HepG2 (cell line): ENCODE measurements around the gene NDUFB3. TPM values are rescaled to one million over a fixed set of nuclear protein-coding genes. Genes with fewer than 3 reads are reported as not detected.

Experiments used
- ATAC-seq: fragments of 200-7000 bp; cut with Tn5 transposase; 3 replicates; pipeline ENCODE4 v1.9.1; 2020; ENCODE audit warnings: mild to moderate bottlenecking, moderate library complexity
- BruUV-seq: library from RNA; stranded (reverse); fragments of 400-500 nt; replicated peaks from 2 replicates; lab custom pipeline; 2021; lab: Mats Ljungman, UMichigan
- CTCF ChIA-PET: fragments of 300-600 bp; formaldehyde crosslinking; extraction: SDS; loops from one replicate; lab custom pipeline; 2021; ENCODE audit warnings: low total read pairs, inconsistent platforms, low intra/inter-chr PET ratio; lab: Yijun Ruan, JAX
- POLR2A ChIA-PET: fragments of 350-600 bp; sonication (Branson Sonifier 250); formaldehyde crosslinking; loops from one replicate; lab custom pipeline; 2020; ENCODE audit warnings: antibody characterized with exemption, inconsistent platforms; lab: Yijun Ruan, JAX
- DNase-seq: peaks from one replicate; pipeline ENCODE4 v3.0.0-alpha.2; 2015; ENCODE audit warnings: low spot score
- FAIRE-seq: peaks from 3 replicates; lab custom pipeline; 2011; peaks lifted over from hg19 to GRCh38; lab: Jason Lieb, UNC
- H2AFZ ChIP-seq: one replicate; pipeline ENCODE4 v1.6.1; 2011; ENCODE audit warnings: low read length, inconsistent platforms
- H3K27ac ChIP-seq: fragments of 300-600 bp; 3 replicates; pipeline ENCODE4 v1.8.0; 2011; ENCODE audit warnings: mixed run types, mild to moderate bottlenecking, mixed read lengths, low read length, inconsistent platforms; ENCODE audit not compliant: insufficient read depth; ENCODE audit errors: extremely low read length
- H3K27me3 ChIP-seq, 2 experiments: fragments of 200-600 bp in 1 of 2; 2 replicates in 1 of 2; 3 replicates in 1 of 2; pipeline versions ENCODE4 v1.6.0 to v1.8.0; 2011; ENCODE audit warnings: low read length in 2 of 2, mild to moderate bottlenecking in 2 of 2, moderate library complexity in 2 of 2, inconsistent platforms in 1 of 2; ENCODE audit not compliant: insufficient read depth in 2 of 2, control insufficient read depth in 1 of 2
- H3K36me3 ChIP-seq, 2 experiments: fragments of 200-600 bp in 1 of 2; replicated peaks in 1 of 2; 2 replicates in 1 of 2; 3 replicates in 1 of 2; pipeline versions ENCODE4 v1.5.1 to v1.8.0; 2011; ENCODE audit warnings: low read length in 2 of 2, inconsistent platforms in 1 of 2; ENCODE audit not compliant: insufficient read depth in 2 of 2, control insufficient read depth in 1 of 2
- H3K4me1 ChIP-seq: 2 replicates; pipeline ENCODE4 v1.5.1; 2012; ENCODE audit warnings: low read length, inconsistent platforms; ENCODE audit not compliant: insufficient read depth
- H3K4me2 ChIP-seq: 2 replicates; pipeline ENCODE4 v1.6.0; 2011; ENCODE audit warnings: low read depth, low read length, inconsistent platforms
- H3K4me3 ChIP-seq, 3 experiments: fragments of 200-600 bp in 1 of 3; sonication (generic), shearing (Covaris generic) in 1 of 3; replicated peaks in 1 of 3; 2 replicates each; pipeline ENCODE4 v1.5.1; 2011 to 2016; ENCODE audit warnings: low read length in 3 of 3, inconsistent platforms in 2 of 3, low read depth in 2 of 3, mild to moderate bottlenecking in 2 of 3, control low read depth in 1 of 3, mixed read lengths in 1 of 3; ENCODE audit not compliant: insufficient read depth in 1 of 3
- H3K79me2 ChIP-seq: one replicate; pipeline ENCODE4 v1.6.1; 2011; ENCODE audit warnings: low read length, inconsistent platforms; ENCODE audit not compliant: insufficient read depth
- H3K9ac ChIP-seq: 2 replicates; pipeline ENCODE4 v1.6.0; 2011; ENCODE audit warnings: mild to moderate bottlenecking, low read depth, low read length, inconsistent platforms; ENCODE audit not compliant: insufficient read depth
- H3K9me3 ChIP-seq: 2 replicates; pipeline ENCODE4 v1.5.1; 2012; ENCODE audit warnings: mild to moderate bottlenecking, low read length
- H4K20me1 ChIP-seq: 2 replicates; pipeline ENCODE4 v1.6.0; 2011; ENCODE audit warnings: inconsistent platforms, mild to moderate bottlenecking, low read length, moderate library complexity; ENCODE audit not compliant: insufficient read depth
- ADNP ChIP-seq: sonication (generic); formaldehyde crosslinking; IDR thresholded peaks from 2 replicates; pipeline ENCODE4 v1.4.0; 2020; ENCODE audit warnings: missing genetic modification reagents
- BCL6 ChIP-seq: IDR thresholded peaks from 2 replicates; pipeline ENCODE4 v1.6.1; 2016; ENCODE audit warnings: missing genetic modification reagents, missing compliant biosample characterization
- FOXA3 ChIP-seq: IDR thresholded peaks from 2 replicates; pipeline ENCODE4 v1.6.1; 2016; ENCODE audit warnings: missing genetic modification reagents, missing compliant biosample characterization
- FOXP4 ChIP-seq: sonication (generic); formaldehyde crosslinking; IDR thresholded peaks from 2 replicates; pipeline ENCODE4 v1.4.0; 2020; ENCODE audit warnings: missing genetic modification reagents
- HNF4A ChIP-seq: sonication (generic); formaldehyde crosslinking; IDR thresholded peaks from 2 replicates; pipeline ENCODE4 v1.4.0; 2020; ENCODE audit warnings: missing genetic modification reagents
- MEF2D ChIP-seq: sonication (generic); formaldehyde crosslinking; IDR thresholded peaks from 2 replicates; pipeline ENCODE4 v1.5.1; 2020; ENCODE audit warnings: mild to moderate bottlenecking, missing genetic modification reagents
- NR2F6 ChIP-seq, 2 experiments: IDR thresholded peaks; 2 replicates each; pipeline ENCODE4 v1.6.1; 2016; ENCODE audit warnings: antibody characterized with exemption in 1 of 2, mild to moderate bottlenecking in 1 of 2
- SALL1 ChIP-seq: sonication (generic); formaldehyde crosslinking; IDR thresholded peaks from 2 replicates; pipeline ENCODE4 v1.8.0; 2022; ENCODE audit warnings: mild to moderate bottlenecking, missing genetic modification reagents
- SAP130 ChIP-seq: IDR thresholded peaks from 2 replicates; pipeline ENCODE4 v1.6.1; 2016; ENCODE audit warnings: low read depth
- SIX4 ChIP-seq: sonication (generic); formaldehyde crosslinking; IDR thresholded peaks from 2 replicates; pipeline ENCODE4 v1.4.0; 2020; ENCODE audit warnings: missing genetic modification reagents
- TBX2 ChIP-seq: sonication (generic); formaldehyde crosslinking; IDR thresholded peaks from 2 replicates; pipeline ENCODE4 v1.5.0; 2020; ENCODE audit warnings: missing genetic modification reagents, mild to moderate bottlenecking, borderline replicate concordance
- U2AF1 ChIP-seq: fragments of 200-400 bp; formaldehyde crosslinking; optimal IDR thresholded peaks from 2 replicates; pipeline ENCODE3; 2017; ENCODE audit warnings: mild to moderate bottlenecking, low read depth, low read length
- ZMYM4 ChIP-seq: sonication (generic); formaldehyde crosslinking; IDR thresholded peaks from 2 replicates; pipeline ENCODE4 v1.8.1; 2023; ENCODE audit warnings: mild to moderate bottlenecking, missing genetic modification reagents
- ZNF121 ChIP-seq: sonication (generic); formaldehyde crosslinking; IDR thresholded peaks from 2 replicates; pipeline ENCODE4 v1.5.0; 2020; ENCODE audit warnings: mild to moderate bottlenecking, missing genetic modification reagents
- ZNF124 ChIP-seq: sonication (generic); formaldehyde crosslinking; IDR thresholded peaks from 2 replicates; pipeline ENCODE4 v1.4.0; 2020; ENCODE audit warnings: missing genetic modification reagents
- ZNF331 ChIP-seq: sonication (generic); formaldehyde crosslinking; IDR thresholded peaks from 2 replicates; pipeline ENCODE4 v1.4.0; 2020; ENCODE audit warnings: missing genetic modification reagents
- ZNF362 ChIP-seq: sonication (generic); formaldehyde crosslinking; IDR thresholded peaks from 2 replicates; pipeline ENCODE4 v1.4.0; 2020; ENCODE audit warnings: missing genetic modification reagents, mild to moderate bottlenecking, borderline replicate concordance
- ZNF383 ChIP-seq: sonication (generic); formaldehyde crosslinking; IDR thresholded peaks from 2 replicates; pipeline ENCODE4 v1.4.0; 2020; ENCODE audit warnings: missing genetic modification reagents, mild to moderate bottlenecking, borderline replicate concordance
- ZNF503 ChIP-seq: sonication (generic); formaldehyde crosslinking; IDR thresholded peaks from 2 replicates; pipeline ENCODE4 v1.4.0; 2020; ENCODE audit warnings: missing genetic modification reagents
- ZNF607 ChIP-seq: sonication (generic); formaldehyde crosslinking; IDR thresholded peaks from 2 replicates; pipeline ENCODE4 v1.5.1; 2020; ENCODE audit warnings: missing genetic modification reagents, mild to moderate bottlenecking, borderline replicate concordance
- ZNF782 ChIP-seq: sonication (generic); formaldehyde crosslinking; IDR thresholded peaks from 2 replicates; pipeline ENCODE4 v1.4.0; 2020; ENCODE audit warnings: missing genetic modification reagents, mild to moderate bottlenecking, borderline replicate concordance
- WGBS: methylation state at CpG from one replicate; pipeline ENCODE4 v1.1.6; 2017; ENCODE audit warnings: low lambda C conversion rate; 5-methylcytosine and 5-hydroxymethylcytosine counted together
- in situ Hi-C: cut with HindIII; loops from 2 replicates; pipeline ENCODE4 v1.10.0; 2017; ENCODE audit warnings: low pct_unique_long_range_greater_than_20kb; ENCODE audit not compliant: extremely low pct_ligation_motif_present
- intact Hi-C: fragments of 100-400 bp; cut with micrococcal nuclease; formaldehyde crosslinking; loops from one replicate; pipeline ENCODE4 v1.10.0; 2022; ENCODE audit not compliant: unreplicated experiment
- polyA plus RNA-seq, 8 experiments: library from polyadenylated mRNA; depleted of rRNA in 3 of 8; stranded (reverse) in 7 of 8; unstranded in 1 of 8; fragments of >200 nt; fragmentation: Illumina TruSeq in 4 of 8; extraction: Trizol in 4 of 8; gene quantifications; 2 replicates each; pipeline versions ENCODE4 v1.2.1 to v1.2.3, GENCODE V29; 2011 to 2016; ENCODE audit warnings: low read depth in 4 of 8, missing spikeins in 1 of 8, mixed read lengths in 1 of 8; ENCODE audit not compliant: insufficient read depth in 1 of 8
- total RNA-seq, 5 experiments: library from RNA; depleted of rRNA; stranded (reverse); fragments of >200 nt; fragmentation: Illumina TruSeq; extraction: Trizol; gene quantifications; 2 replicates each; pipeline ENCODE4 v1.2.3, GENCODE V29; 2016; ENCODE audit warnings: low read depth in 1 of 5

The NDUFB3 gene
- total and polyA plus RNA-seq, 2 of the 13 experiments (the other 11 are each of a cell fraction or from before 2014, with no cell fraction given) = 50.7 to 159 TPM

GRCh38 chr2:201114350-201114749 is 42.5 kb downstream of the NDUFB3 start:
- ChIA-PET CTCF (no interaction called here), POLR2A (interaction anchor here (1.2 to 5.8 kb wide), 3 partner anchors 35 to 250 kb away, joined by 5 to 75 read pairs (median 12); partner anchors contain the start of genes CLK1 and ORC2)
- intact Hi-C loops (no loop called here), in situ Hi-C loops (no loop called here)
- peak overlapping the region; percentile 94 for H3K9ac ChIP-seq
- H3K4me1 ChIP-seq = peaks cover 53% of the 10 kb centered on the region
- FAIRE-seq = peak; percentile 32
- no peak for DNase-seq
- H3K4me3 ChIP-seq = peak overlapping the region; percentile 34 to 90 (median 35); a peak in 4 of 6 replicates
- H3K27ac ChIP-seq = peak overlapping the region; percentile 91
- ATAC-seq = no peak
- peaks cover 25% of the 10 kb centered on the region for H3K79me2 ChIP-seq
- H3K36me3 ChIP-seq = no peaks in the 10 kb centered on the region
- H4K20me1 ChIP-seq = peaks cover 5% of the 10 kb centered on the region
- H2AFZ ChIP-seq = no peak overlapping the region
- 49% methylated on average over 4 of the region's 4 CpGs for WGBS
- BruUV-seq = no TSS peak
- H3K4me2 ChIP-seq = peak overlapping the region; percentile 97
- H3K9me3 ChIP-seq = no peaks in the 10 kb centered on the region
- no peaks in the 10 kb centered on the region; a peak in 2 of 5 replicates for H3K27me3 ChIP-seq
- TF ChIP-seq ZNF383 (no peak), ZNF331 (peak; percentile 26; the same call in 1 of the 2 replicates), ADNP (CRISPR knock-in tag) (peak; percentile 86; the same call in 1 of the 2 replicates), ZNF503 (CRISPR knock-in tag) (0 out of 2 replicates have a peak, but pooled peaks have one; percentile 15), SAP130 (CRISPR knock-in tag) (peak; percentile 33; the same call in 1 of the 2 replicates), TBX2 (peak; percentile 65; the same call in 1 of the 2 replicates), U2AF1 (no peak), ZNF121 (0 out of 2 replicates have a peak, but pooled peaks have one; percentile 8), NR2F6 (IDR thresholded peaks at IDR 0.05) (no peak; the same call in 1 of the 2 replicates), NR2F6 (CRISPR knock-in tag; IDR thresholded peaks at IDR 0.05) (peak; percentile 44; the same call in 1 of the 2 replicates), ZNF362 (peak; percentile 53; the same call in 1 of the 2 replicates), ZNF782 (CRISPR knock-in tag) (0 out of 2 replicates have a peak, but pooled peaks have one; percentile 8), ZMYM4 (CRISPR knock-in tag) (peak; percentile 47; the same call in 1 of the 2 replicates), SIX4 (CRISPR knock-in tag) (peak; percentile 86; the same call in 1 of the 2 replicates), MEF2D (no peak), HNF4A (CRISPR knock-in tag) (peak; percentile 53; the same call in 1 of the 2 replicates), FOXP4 (CRISPR knock-in tag) (peak; percentile 50; the same call in 1 of the 2 replicates), ZNF124 (no peak), ZNF607 (CRISPR knock-in tag) (no peak), FOXA3 (peak; percentile 15; the same call in 1 of the 2 replicates), BCL6 (CRISPR knock-in tag) (peak; percentile 19; the same call in 1 of the 2 replicates), SALL1 (CRISPR knock-in tag) (peak; percentile 54)
